ENCODE measurements around the gene SPDYE6.

The SPDYE6 gene

DNA sequence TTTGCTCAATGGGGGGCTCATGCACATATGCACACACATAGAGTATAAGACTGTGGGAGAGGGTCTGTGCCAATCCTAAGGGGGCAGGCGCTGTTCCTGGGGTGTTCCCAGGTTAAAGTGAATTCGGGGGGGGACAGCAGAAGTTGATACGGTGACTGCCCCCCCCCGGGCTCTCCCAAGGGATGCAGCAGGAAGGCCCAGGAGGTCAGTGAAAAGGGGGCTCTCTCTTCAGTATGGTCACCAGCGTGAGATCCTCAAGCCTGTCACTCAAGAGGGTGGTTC, 32.4 kb downstream of the SPDYE6 start:
- Histone ChIP-seq H3K4me3 (ENCODE audit: low read length) (no peak overlapping the region), H3K36me3 (ENCODE audit: control insufficient read depth, insufficient read depth, low read length, severe bottlenecking) (no peaks in the 10 kb centered on the region), H3K9me3 (ENCODE audit: control insufficient read depth, low read length) (no peaks in the 10 kb centered on the region), H3K27me3 (replicated peaks; ENCODE audit: control insufficient read depth, insufficient read depth, low read length) (peaks cover 37% of the 10 kb centered on the region), H3K4me1 (ENCODE audit: control insufficient read depth, insufficient read depth, low read length) (no peaks in the 10 kb centered on the region), H3K9ac (ENCODE audit: low read length) (no peak overlapping the region)
- no peak for DNase-seq (ENCODE audit: low read depth)

GRCh38 chr7:102322202-102322715, 34.0 kb downstream of the SPDYE6 start:
- DNase-seq (ENCODE audit: low read depth): no peak
- Histone ChIP-seq H3K36me3 (ENCODE audit: control insufficient read depth, insufficient read depth, low read length, severe bottlenecking) (no peaks in the 10 kb centered on the region), H3K4me1 (ENCODE audit: control insufficient read depth, insufficient read depth, low read length) (no peaks in the 10 kb centered on the region), H3K9ac (ENCODE audit: low read length) (no peak overlapping the region), H3K9me3 (ENCODE audit: control insufficient read depth, low read length) (no peaks in the 10 kb centered on the region), H3K4me3 (ENCODE audit: low read length) (no peak overlapping the region), H3K27me3 (replicated peaks; ENCODE audit: control insufficient read depth, insufficient read depth, low read length) (peaks cover 35% of the 10 kb centered on the region)

GRCh38 chr7:102321351-102322201, 34.7 kb downstream of the SPDYE6 start:
- Histone ChIP-seq H3K4me3 (ENCODE audit: low read length) (no peak overlapping the region), H3K36me3 (ENCODE audit: control insufficient read depth, insufficient read depth, low read length, severe bottlenecking) (no peaks in the 10 kb centered on the region), H3K9me3 (ENCODE audit: control insufficient read depth, low read length) (no peaks in the 10 kb centered on the region), H3K9ac (ENCODE audit: low read length) (no peak overlapping the region), H3K27me3 (replicated peaks; ENCODE audit: control insufficient read depth, insufficient read depth, low read length) (peaks cover 28% of the 10 kb centered on the region), H3K4me1 (ENCODE audit: control insufficient read depth, insufficient read depth, low read length) (no peaks in the 10 kb centered on the region)
- no peak for DNase-seq (ENCODE audit: low read depth)

DNA sequence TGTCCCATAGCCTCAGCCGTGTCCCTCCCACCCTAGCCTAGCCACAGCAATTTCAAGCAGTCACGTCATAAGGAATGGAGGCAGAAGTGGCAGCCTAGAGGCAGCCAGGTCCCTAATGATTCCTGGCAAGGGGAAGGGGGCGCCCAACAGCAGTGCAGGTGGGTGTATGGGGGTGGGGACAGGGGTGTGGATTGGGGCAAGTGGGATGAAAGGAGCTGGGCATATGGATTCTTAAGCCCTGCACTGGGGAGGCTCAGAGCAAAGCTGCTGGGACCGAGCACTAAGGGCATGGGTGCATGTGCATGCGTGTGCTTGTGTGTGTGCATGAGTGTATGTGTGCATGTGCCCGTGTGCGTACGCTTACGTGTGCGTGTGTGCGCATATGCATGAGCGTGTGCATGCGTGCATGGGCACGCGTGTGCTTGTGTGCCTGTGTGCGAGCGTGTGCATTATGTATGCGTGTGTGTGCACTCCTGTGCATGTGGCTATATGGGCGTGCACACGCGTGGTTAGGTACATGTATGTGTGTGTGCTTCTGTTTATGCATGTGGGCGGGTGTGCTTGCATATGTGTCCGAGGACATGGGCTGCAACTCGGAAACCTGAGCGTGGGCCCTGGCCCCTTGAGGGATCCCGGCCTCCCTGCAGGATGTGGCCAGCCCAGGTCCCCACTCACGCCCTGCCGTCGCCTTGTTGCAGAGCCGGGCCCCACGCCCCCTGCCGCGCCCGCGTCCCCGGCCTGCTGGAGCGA, 35.5 kb downstream of the SPDYE6 start:
- H3K27me3 ChIP-seq (replicated peaks; ENCODE audit: control insufficient read depth, insufficient read depth, low read length): peaks cover 22% of the 10 kb centered on the region
- H3K36me3 ChIP-seq (ENCODE audit: control insufficient read depth, insufficient read depth, low read length, severe bottlenecking): no peaks in the 10 kb centered on the region
- H3K9ac ChIP-seq (ENCODE audit: low read length): no peak overlapping the region
- no peaks in the 10 kb centered on the region for H3K4me1 ChIP-seq (ENCODE audit: control insufficient read depth, insufficient read depth, low read length)
- H3K9me3 ChIP-seq (ENCODE audit: control insufficient read depth, low read length): no peaks in the 10 kb centered on the region
- DNase-seq (ENCODE audit: low read depth): no peak
- no peak overlapping the region for H3K4me3 ChIP-seq (ENCODE audit: low read length)

DNA sequence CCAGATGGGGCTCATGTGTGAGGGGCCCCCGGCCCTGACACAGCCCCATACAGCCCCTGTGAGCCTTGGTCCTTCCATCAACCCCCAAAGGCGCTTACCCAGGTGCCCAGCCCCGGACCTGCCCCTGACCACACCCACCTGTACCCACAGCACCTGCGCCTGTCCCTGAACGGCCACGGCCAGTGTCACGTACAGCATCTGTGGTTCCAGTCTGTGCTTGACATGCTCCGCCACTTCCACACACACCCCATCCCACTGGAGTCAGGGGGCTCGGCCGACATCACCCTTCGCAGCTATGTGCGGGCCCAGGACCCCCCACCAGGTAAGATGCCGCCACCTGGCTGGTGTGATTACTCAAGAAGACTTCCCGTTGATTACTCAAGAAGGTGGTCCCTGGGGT, 36.1 kb downstream of the SPDYE6 start:
- no peaks in the 10 kb centered on the region for H3K9me3 ChIP-seq (ENCODE audit: control insufficient read depth, low read length)

GRCh38 chr7:102319671-102320070, 36.6 kb downstream of the SPDYE6 start:
- Histone ChIP-seq H3K36me3 (ENCODE audit: control insufficient read depth, insufficient read depth, low read length, severe bottlenecking) (no peaks in the 10 kb centered on the region), H3K9ac (ENCODE audit: low read length) (no peak overlapping the region), H3K4me1 (ENCODE audit: control insufficient read depth, insufficient read depth, low read length) (no peaks in the 10 kb centered on the region), H3K4me3 (ENCODE audit: low read length) (no peak overlapping the region), H3K27me3 (replicated peaks; ENCODE audit: control insufficient read depth, insufficient read depth, low read length) (peaks cover 22% of the 10 kb centered on the region), H3K9me3 (ENCODE audit: control insufficient read depth, low read length) (no peaks in the 10 kb centered on the region)
- no peak for DNase-seq (ENCODE audit: low read depth)

More for the DNA sequence above, 36.1 kb downstream of the SPDYE6 start:
- H3K9ac ChIP-seq (ENCODE audit: low read length): no peak overlapping the region
- H3K36me3 ChIP-seq (ENCODE audit: control insufficient read depth, insufficient read depth, low read length, severe bottlenecking): no peaks in the 10 kb centered on the region
- H3K4me3 ChIP-seq (ENCODE audit: low read length): no peak overlapping the region
- DNase-seq (ENCODE audit: low read depth): no peak
- no peaks in the 10 kb centered on the region for H3K4me1 ChIP-seq (ENCODE audit: control insufficient read depth, insufficient read depth, low read length)
- H3K27me3 ChIP-seq (replicated peaks; ENCODE audit: control insufficient read depth, insufficient read depth, low read length): peaks cover 22% of the 10 kb centered on the region

- H3K9ac ChIP-seq (ENCODE audit: low read length): no peak overlapping the region
- H3K4me3 ChIP-seq (ENCODE audit: low read length): no peak overlapping the region
- H3K36me3 ChIP-seq (ENCODE audit: control insufficient read depth, insufficient read depth, low read length, severe bottlenecking): no peaks in the 10 kb centered on the region
- no peaks in the 10 kb centered on the region for H3K4me1 ChIP-seq (ENCODE audit: control insufficient read depth, insufficient read depth, low read length)
- peaks cover 16% of the 10 kb centered on the region for H3K27me3 ChIP-seq (replicated peaks; ENCODE audit: control insufficient read depth, insufficient read depth, low read length)
- DNase-seq (ENCODE audit: low read depth): peak; percentile 7
- no peaks in the 10 kb centered on the region for H3K9me3 ChIP-seq (ENCODE audit: control insufficient read depth, low read length)
Measured at GRCh38 chr7:102318482-102318971, 37.7 kb downstream of the SPDYE6 start.

DNA sequence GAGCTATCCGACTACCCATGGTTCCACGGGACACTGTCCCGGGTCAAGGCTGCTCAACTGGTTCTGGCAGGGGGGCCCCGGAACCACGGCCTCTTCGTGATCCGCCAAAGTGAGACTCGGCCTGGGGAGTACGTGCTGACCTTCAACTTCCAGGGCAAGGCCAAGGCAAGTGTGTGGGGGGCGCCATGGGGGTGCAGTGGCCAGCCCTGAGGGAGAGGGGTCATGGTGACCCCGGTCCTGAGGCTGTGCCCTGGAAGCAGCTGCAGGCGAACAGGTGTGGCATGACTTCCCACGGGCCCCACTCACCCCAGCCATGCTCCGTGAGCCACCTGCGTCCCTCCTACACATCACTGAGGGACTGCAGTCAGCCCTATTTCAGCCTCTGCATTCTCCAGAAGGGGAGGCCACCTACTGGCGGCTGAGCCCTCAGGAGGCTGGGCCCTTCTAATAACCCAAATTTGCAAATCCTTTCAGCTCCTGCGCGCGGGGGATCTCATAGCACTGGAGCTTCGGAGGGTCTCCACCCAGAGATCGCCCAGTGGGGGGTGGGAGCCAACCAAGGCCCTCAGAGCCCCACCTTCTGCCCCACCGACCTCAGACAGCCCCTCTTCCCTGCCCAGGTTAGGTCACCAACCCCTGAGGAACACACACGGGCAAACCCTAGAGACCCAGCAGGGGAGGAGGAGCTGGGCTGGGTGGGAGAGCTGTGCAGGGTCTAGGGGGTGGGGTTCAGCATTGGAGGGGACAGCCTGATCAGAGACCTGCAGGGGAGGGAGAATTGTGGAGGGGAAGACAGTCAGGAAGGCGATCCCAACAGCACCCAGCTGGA, 38.8 kb downstream of the SPDYE6 start:
- H3K27me3 ChIP-seq (replicated peaks; ENCODE audit: control insufficient read depth, insufficient read depth, low read length): peaks cover 6% of the 10 kb centered on the region
- H3K36me3 ChIP-seq (ENCODE audit: control insufficient read depth, insufficient read depth, low read length, severe bottlenecking): no peaks in the 10 kb centered on the region
- H3K4me1 ChIP-seq (ENCODE audit: control insufficient read depth, insufficient read depth, low read length): no peaks in the 10 kb centered on the region
- no peaks in the 10 kb centered on the region for H3K9me3 ChIP-seq (ENCODE audit: control insufficient read depth, low read length)
- H3K9ac ChIP-seq (ENCODE audit: low read length): no peak overlapping the region
- H3K4me3 ChIP-seq (ENCODE audit: low read length): no peak overlapping the region
- DNase-seq (ENCODE audit: low read depth): no peak

- Histone ChIP-seq H3K4me1 (ENCODE audit: control insufficient read depth, insufficient read depth, low read length) (no peaks in the 10 kb centered on the region), H3K4me3 (ENCODE audit: low read length) (no peak overlapping the region), H3K27me3 (replicated peaks; ENCODE audit: control insufficient read depth, insufficient read depth, low read length) (no peaks in the 10 kb centered on the region), H3K9me3 (ENCODE audit: control insufficient read depth, low read length) (no peaks in the 10 kb centered on the region), H3K36me3 (ENCODE audit: control insufficient read depth, insufficient read depth, low read length, severe bottlenecking) (no peaks in the 10 kb centered on the region), H3K9ac (ENCODE audit: low read length) (no peak overlapping the region)
- DNase-seq (ENCODE audit: low read depth): no peak
Measured at GRCh38 chr7:102313997-102314780, 42.1 kb downstream of the SPDYE6 start.

DNA sequence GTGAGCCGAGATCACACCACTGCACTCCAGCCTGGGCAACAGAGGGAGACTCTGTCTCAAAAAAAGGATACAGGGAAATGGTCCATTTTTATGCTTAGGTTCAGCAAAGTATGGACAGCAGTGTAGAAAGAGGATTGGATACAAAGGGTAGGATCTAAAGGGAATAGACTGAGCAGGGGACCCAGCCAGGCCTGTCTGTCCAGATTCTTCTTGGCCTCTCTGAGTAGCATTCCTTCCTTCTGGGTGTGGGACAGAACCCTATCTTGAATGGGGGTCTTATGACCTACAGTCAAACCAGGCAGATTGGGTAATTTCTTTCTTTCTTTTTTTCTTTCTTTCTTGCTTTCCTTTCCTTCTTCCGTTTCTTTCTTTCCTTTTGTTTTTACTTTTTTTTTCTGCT, 43.9 kb downstream of the SPDYE6 start:
- no peak for DNase-seq (ENCODE audit: low read depth)
- no peak overlapping the region for H3K4me3 ChIP-seq (ENCODE audit: low read length)
- H3K36me3 ChIP-seq (ENCODE audit: control insufficient read depth, insufficient read depth, low read length, severe bottlenecking): no peaks in the 10 kb centered on the region
- H3K9ac ChIP-seq (ENCODE audit: low read length): no peak overlapping the region
- H3K4me1 ChIP-seq (ENCODE audit: control insufficient read depth, insufficient read depth, low read length): peaks cover under 1% of the 10 kb centered on the region
- no peaks in the 10 kb centered on the region for H3K27me3 ChIP-seq (replicated peaks; ENCODE audit: control insufficient read depth, insufficient read depth, low read length)
- H3K9me3 ChIP-seq (ENCODE audit: control insufficient read depth, low read length): no peaks in the 10 kb centered on the region

All from adipocyte (in vitro differentiated cells).